ENCODE measurements around the gene CDH23.

DNA sequence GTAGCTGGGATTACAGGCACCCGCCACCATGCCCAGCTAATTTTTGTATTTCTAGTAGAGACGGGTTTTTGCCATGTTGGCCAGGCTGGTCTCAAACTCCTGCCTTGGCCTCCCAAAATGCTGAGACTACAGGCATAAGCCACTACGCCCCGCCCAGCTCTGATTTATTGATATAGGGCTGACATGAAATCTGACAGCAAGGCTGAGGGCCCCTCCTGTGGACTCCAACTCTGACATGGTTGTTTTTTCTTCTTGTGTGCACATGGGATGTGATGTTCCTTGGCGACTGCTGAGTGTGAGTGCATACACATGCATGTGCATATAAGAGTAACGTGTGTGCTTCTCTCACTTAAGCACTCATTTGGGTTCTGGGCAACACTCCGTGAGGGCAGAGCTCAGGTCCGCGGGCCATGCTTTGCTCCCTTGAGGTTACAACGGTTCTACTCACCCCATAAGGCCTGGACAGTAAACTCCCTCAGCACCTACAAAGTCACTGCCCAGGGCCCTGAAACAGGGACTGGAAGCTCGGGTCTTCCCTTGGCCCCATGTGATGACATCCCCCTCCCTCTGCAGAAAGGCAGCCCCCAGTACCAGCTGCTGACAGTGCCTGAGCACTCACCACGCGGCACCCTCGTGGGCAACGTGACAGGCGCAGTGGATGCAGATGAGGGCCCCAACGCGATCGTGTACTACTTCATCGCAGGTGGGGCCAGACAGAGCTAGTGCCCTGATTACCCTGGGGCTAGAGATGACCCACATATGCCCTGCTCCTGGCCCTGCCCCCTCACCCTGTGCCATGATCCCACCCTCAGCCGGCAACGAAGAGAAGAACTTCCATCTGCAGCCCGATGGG is 410.2 kb downstream of the CDH23 start:
- no peak for TF ChIP-seq CTCF (IDR thresholded peaks at IDR 0.05)
- TF ChIP-seq POLR2A (IDR thresholded peaks at IDR 0.05) = no peak
